ENCODE data around the gene PSMD10.

The PSMD10 gene

GRCh38 chrX:108090491-108091263 is 665 bp downstream of the PSMD10 start:
- peak overlapping the region; percentile 79 to 85 (median 84) for H3K9ac ChIP-seq
- peaks cover 48 to 92% (median 82%) of the 10 kb centered on the region in 11 experiments for H3K27me3 ChIP-seq
- peak overlapping the region; percentile 39 to 81 (median 67) for H3K4me2 ChIP-seq
- peaks cover 4 to 30% (median 16%) of the 10 kb centered on the region in 11 experiments; a peak in 15 of 22 replicates for H3K36me3 ChIP-seq
- no peaks in the 10 kb centered on the region; a peak in 1 of 22 replicates for H3K9me3 ChIP-seq (replicated peaks in 1 of 11)
- H4K20me1 ChIP-seq, result no peaks in the 10 kb centered on the region
- TF ChIP-seq Cebpa-rat (IDR thresholded peaks at IDR 0.05), result no peak
- peak overlapping the region; percentile 55 to 78 (median 73) for H3K4me3 ChIP-seq
- peak overlapping the region; percentile 61 to 86 (median 82) for H3K27ac ChIP-seq
- H3K4me1 ChIP-seq, result peaks cover 0 to 16% (median 6%) of the 10 kb centered on the region in 10 experiments; a peak in 7 of 20 replicates

- Histone ChIP-seq H3K4me3 (no peak overlapping the region), H4K20me1 (no peaks in the 10 kb centered on the region), H3K9me3 (replicated peaks in 1 of 11) (no peaks in the 10 kb centered on the region), H3K4me2 (no peak overlapping the region), H3K36me3 (peaks cover 4 to 44% (median 22%) of the 10 kb centered on the region in 11 experiments; a peak in 16 of 22 replicates), H3K27me3 (peaks cover 51 to 92% (median 85%) of the 10 kb centered on the region in 11 experiments), H3K27ac (no peak overlapping the region), H3K4me1 (peaks cover 0 to 16% (median 6%) of the 10 kb centered on the region in 10 experiments; a peak in 7 of 20 replicates), H3K9ac (no peak overlapping the region)
- no peak for TF ChIP-seq Cebpa-rat (IDR thresholded peaks at IDR 0.05)
Observed at GRCh38 chrX:108088511-108088910, 2.8 kb downstream of the PSMD10 start.

- Histone ChIP-seq H4K20me1 (no peaks in the 10 kb centered on the region), H3K4me2 (no peak overlapping the region), H3K9me3 (replicated peaks in 1 of 11) (no peaks in the 10 kb centered on the region), H3K36me3 (peaks cover 4 to 44% (median 22%) of the 10 kb centered on the region in 11 experiments; a peak in 16 of 22 replicates), H3K4me3 (no peak overlapping the region), H3K27ac (no peak overlapping the region), H3K4me1 (peaks cover 0 to 16% (median 6%) of the 10 kb centered on the region in 10 experiments; a peak in 7 of 20 replicates), H3K9ac (no peak overlapping the region), H3K27me3 (peaks cover 58 to 93% (median 87%) of the 10 kb centered on the region in 11 experiments)
- no peak for TF ChIP-seq Cebpa-rat (IDR thresholded peaks at IDR 0.05)
Observed at GRCh38 chrX:108087792-108088191, 3.5 kb downstream of the PSMD10 start.

- Histone ChIP-seq H3K4me3 (no peak overlapping the region), H3K4me2 (no peak overlapping the region), H3K4me1 (no peaks in the 10 kb centered on the region)
Observed at GRCh38 chrX:108081110-108081509, 10.2 kb downstream of the PSMD10 start.

GRCh38 chrX:108072746-108073145 is 18.6 kb downstream of the PSMD10 start:
- no peaks in the 10 kb centered on the region for H3K36me3 ChIP-seq
- H3K9ac ChIP-seq, result no peak overlapping the region
- H3K4me2 ChIP-seq, result no peak overlapping the region
- TF ChIP-seq Cebpa-rat (IDR thresholded peaks at IDR 0.05), result no peak
- H3K9me3 ChIP-seq (replicated peaks in 1 of 11), result no peaks in the 10 kb centered on the region
- peaks cover 0 to 3% (median 0%) of the 10 kb centered on the region in 11 experiments; a peak in 2 of 22 replicates for H4K20me1 ChIP-seq
- H3K4me3 ChIP-seq, result no peak overlapping the region
- H3K4me1 ChIP-seq, result no peaks in the 10 kb centered on the region
- H3K27ac ChIP-seq, result no peak overlapping the region
- peaks cover 98 to 100% (median 100%) of the 10 kb centered on the region in 11 experiments for H3K27me3 ChIP-seq

More at GRCh38 chrX:108081110-108081509, 10.2 kb downstream of the PSMD10 start:
- peaks cover 0 to 19% (median 7%) of the 10 kb centered on the region in 11 experiments; a peak in 8 of 22 replicates for H3K36me3 ChIP-seq
- H3K27me3 ChIP-seq, result peaks cover 93 to 100% (median 99%) of the 10 kb centered on the region in 11 experiments
- TF ChIP-seq Cebpa-rat (IDR thresholded peaks at IDR 0.05), result no peak
- no peaks in the 10 kb centered on the region for H4K20me1 ChIP-seq
- no peak overlapping the region for H3K27ac ChIP-seq
- no peak overlapping the region for H3K9ac ChIP-seq
- no peaks in the 10 kb centered on the region for H3K9me3 ChIP-seq (replicated peaks in 1 of 11)

GRCh38 chrX:108071578-108071977 is 19.8 kb downstream of the PSMD10 start:
- Histone ChIP-seq H3K36me3 (no peaks in the 10 kb centered on the region), H3K27me3 (peaks cover 98 to 100% (median 100%) of the 10 kb centered on the region in 11 experiments), H3K9ac (no peak overlapping the region), H4K20me1 (peaks cover 0 to 3% (median 0%) of the 10 kb centered on the region in 11 experiments; a peak in 2 of 22 replicates), H3K27ac (no peak overlapping the region), H3K4me2 (no peak overlapping the region), H3K9me3 (replicated peaks in 1 of 11) (no peaks in the 10 kb centered on the region), H3K4me1 (no peaks in the 10 kb centered on the region), H3K4me3 (no peak overlapping the region)
- TF ChIP-seq Cebpa-rat (IDR thresholded peaks at IDR 0.05), result no peak

GRCh38 chrX:108070891-108071290 is 20.5 kb downstream of the PSMD10 start:
- Histone ChIP-seq H3K4me2 (no peak overlapping the region), H3K4me1 (no peaks in the 10 kb centered on the region), H3K4me3 (no peak overlapping the region), H3K9ac (no peak overlapping the region), H4K20me1 (peaks cover 0 to 3% (median 0%) of the 10 kb centered on the region in 11 experiments; a peak in 2 of 22 replicates), H3K27me3 (peaks cover 98 to 100% (median 100%) of the 10 kb centered on the region in 11 experiments), H3K36me3 (no peaks in the 10 kb centered on the region), H3K27ac (no peak overlapping the region), H3K9me3 (replicated peaks in 1 of 11) (no peaks in the 10 kb centered on the region)
- no peak for TF ChIP-seq Cebpa-rat (IDR thresholded peaks at IDR 0.05)

- Histone ChIP-seq H3K4me2 (no peak overlapping the region), H4K20me1 (no peaks in the 10 kb centered on the region; a peak in 2 of 22 replicates), H3K4me1 (no peaks in the 10 kb centered on the region), H3K9ac (no peak overlapping the region), H3K4me3 (no peak overlapping the region), H3K27ac (no peak overlapping the region), H3K36me3 (no peaks in the 10 kb centered on the region), H3K9me3 (replicated peaks in 1 of 11) (no peaks in the 10 kb centered on the region), H3K27me3 (peaks cover 93 to 100% (median 99%) of the 10 kb centered on the region in 11 experiments)
- TF ChIP-seq Cebpa-rat (IDR thresholded peaks at IDR 0.05), result no peak
Observed at GRCh38 chrX:108068121-108068520, 23.2 kb downstream of the PSMD10 start.

GRCh38 chrX:108064613-108065012 is 26.7 kb downstream of the PSMD10 start:
- TF ChIP-seq Cebpa-rat (IDR thresholded peaks at IDR 0.05), result no peak
- peaks cover 94 to 100% (median 100%) of the 10 kb centered on the region in 11 experiments for H3K27me3 ChIP-seq

More at GRCh38 chrX:108064613-108065012, 26.7 kb downstream of the PSMD10 start:
- Histone ChIP-seq H3K4me1 (no peaks in the 10 kb centered on the region), H3K9me3 (replicated peaks in 1 of 11) (no peaks in the 10 kb centered on the region), H3K9ac (no peak overlapping the region), H3K27ac (no peak overlapping the region), H4K20me1 (no peaks in the 10 kb centered on the region; a peak in 4 of 22 replicates), H3K36me3 (no peaks in the 10 kb centered on the region), H3K4me3 (no peak overlapping the region), H3K4me2 (no peak overlapping the region)
